GM19328 (cell line): ENCODE data around the gene SLC9A3.

Source experiments
- ATAC-seq: cut with Tn5 transposase; IDR thresholded peaks from one replicate; pipeline ENCODE4 v1.9.1; 2021; ENCODE audit warnings: mild to moderate bottlenecking, moderate library complexity; ENCODE audit not compliant: unreplicated experiment

The SLC9A3 gene

DNA sequence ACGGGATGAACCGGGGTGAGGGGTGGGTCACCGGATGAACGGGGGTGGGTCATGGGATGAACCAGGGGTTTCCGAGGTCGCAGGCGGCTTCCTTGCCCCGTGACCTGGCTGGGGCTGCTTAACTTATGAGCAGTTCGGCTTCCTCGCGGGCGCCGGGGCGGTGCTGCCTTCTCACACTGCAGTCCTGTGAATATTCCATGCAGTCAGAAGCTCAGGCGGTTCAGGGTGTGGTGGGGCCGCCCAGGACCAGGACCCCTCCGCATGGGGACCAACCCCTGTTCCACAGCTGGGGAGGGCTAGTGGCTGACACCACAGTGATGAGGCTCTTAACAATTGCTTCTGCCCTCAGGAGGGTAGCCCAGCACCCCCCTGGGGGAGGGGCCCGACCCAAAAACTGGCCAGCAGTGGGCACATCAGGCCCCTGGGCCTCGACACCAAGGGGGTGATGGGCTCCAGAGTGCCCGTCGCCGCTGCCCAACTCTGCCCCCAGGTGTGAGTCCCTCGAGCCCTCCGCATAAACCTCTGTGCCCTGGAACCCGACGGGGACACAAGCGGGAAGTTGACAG is 30.9 kb upstream of the SLC9A3 start:
- ATAC-seq = no peak

DNA sequence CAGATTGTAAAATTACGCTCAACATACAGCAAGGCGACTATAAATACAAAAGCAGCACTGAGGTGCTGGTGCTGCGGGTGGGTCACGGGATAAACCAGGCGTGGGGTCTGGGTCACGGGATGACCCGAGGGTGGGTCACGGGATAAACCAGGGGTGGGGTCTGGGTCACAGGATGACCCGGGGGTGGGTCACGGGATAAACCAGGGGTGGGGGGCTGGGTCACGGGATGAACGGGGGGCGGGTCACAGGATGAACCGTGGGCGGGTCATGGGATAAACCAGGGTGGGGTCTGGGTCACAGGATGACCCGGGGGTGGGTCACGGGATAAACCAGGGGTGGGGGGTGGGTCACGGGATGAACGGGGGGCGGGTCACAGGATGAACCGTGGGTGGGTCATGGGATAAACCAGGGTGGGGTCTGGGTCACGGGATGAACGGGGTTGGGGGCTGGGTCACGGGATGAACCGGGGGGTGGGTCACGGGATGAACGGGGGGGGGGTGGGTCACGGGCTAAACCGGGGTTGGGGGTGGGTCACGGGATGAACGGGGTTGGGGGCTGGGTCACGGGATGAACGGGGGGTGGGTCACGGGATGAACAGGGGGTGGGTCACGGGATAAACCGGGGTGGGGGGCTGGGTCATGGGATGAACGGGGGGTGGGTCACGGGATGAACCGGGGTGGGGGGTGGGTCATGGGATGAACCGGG is 30.2 kb upstream of the SLC9A3 start:
- ATAC-seq = no peak

GRCh38 chr5:553874-554273 is 29.6 kb upstream of the SLC9A3 start:
- no peak for ATAC-seq

DNA sequence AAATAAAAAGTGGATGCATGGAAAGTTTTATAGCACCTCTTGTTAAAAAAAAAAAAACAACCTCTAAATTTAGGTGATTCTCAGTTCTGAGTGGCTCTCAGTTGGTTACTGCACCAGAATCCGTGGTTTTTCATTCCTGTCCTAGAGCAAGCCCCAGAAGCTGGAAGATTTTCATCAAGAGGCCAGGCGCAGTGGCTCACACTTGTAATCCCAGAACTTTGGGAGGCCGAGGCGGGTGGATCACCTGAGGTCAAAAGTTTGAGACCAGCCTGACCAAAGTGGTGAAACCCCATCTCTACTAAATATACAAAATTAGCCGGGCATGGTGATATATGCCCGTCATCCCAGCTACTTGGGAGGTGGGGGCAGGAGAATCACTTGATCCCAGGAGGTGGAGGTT is 27.2 kb upstream of the SLC9A3 start:
- no peak for ATAC-seq

- ATAC-seq = no peak
Observed at GRCh38 chr5:549229-549628, 25.0 kb upstream of the SLC9A3 start.

DNA sequence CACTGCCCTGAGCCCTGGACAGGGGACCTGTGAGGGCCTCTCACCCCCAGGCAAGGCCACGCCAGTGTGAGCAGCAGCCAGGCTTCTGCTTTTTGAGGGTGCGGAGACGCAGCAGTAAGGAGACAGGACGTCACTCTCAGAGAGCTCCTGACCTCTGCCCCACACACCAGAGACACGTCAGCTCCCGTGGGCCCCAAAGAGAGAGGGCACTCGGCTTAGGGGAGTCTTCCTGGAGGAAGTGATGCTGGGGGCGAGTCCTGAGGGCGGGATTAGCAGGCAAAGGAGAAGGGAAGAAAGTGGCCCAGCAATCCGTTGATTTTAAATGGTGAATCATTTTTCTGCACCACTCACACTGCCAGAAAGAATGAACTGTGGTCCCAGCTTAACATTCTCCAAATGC is 24.0 kb upstream of the SLC9A3 start:
- ATAC-seq = no peak

- ATAC-seq = no peak
Observed at GRCh38 chr5:547086-547924, 23.1 kb upstream of the SLC9A3 start.

- no peak for ATAC-seq
Observed at GRCh38 chr5:546376-546908, 22.2 kb upstream of the SLC9A3 start.

GRCh38 chr5:545641-546375 is 21.6 kb upstream of the SLC9A3 start:
- no peak for ATAC-seq

DNA sequence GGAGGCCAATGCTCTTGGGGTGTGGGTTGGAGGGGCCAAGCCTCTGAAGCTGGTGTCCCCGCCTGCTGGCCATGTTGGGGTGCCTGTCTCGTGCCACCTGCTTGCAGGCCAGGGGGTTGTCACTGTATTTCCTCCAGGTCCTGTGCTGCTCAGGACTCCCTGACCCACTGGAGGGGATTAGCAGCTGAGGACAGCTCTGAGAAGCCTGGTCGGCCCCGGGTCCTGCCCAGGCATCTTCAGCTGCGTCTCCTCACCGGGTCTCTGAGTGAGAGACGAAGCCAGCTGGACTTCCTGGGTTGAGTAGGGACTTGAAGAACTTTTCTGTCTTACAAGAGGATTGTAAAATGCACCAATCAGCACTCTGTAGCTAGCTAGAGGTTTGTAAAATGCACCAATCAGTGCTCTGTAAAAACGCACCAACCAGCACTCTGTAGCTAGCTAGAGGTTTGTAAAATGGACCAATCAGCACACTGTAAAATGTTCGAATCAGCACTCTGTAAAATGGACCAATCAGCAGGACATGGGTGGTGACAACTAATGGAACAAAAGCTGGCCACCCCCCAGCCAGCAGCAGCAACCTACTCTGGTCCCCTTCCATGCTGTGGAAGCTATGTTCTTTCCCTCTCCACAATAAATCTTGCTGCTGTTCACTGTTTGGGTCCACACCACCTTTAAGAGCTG is 20.6 kb upstream of the SLC9A3 start:
- ATAC-seq = no peak

DNA sequence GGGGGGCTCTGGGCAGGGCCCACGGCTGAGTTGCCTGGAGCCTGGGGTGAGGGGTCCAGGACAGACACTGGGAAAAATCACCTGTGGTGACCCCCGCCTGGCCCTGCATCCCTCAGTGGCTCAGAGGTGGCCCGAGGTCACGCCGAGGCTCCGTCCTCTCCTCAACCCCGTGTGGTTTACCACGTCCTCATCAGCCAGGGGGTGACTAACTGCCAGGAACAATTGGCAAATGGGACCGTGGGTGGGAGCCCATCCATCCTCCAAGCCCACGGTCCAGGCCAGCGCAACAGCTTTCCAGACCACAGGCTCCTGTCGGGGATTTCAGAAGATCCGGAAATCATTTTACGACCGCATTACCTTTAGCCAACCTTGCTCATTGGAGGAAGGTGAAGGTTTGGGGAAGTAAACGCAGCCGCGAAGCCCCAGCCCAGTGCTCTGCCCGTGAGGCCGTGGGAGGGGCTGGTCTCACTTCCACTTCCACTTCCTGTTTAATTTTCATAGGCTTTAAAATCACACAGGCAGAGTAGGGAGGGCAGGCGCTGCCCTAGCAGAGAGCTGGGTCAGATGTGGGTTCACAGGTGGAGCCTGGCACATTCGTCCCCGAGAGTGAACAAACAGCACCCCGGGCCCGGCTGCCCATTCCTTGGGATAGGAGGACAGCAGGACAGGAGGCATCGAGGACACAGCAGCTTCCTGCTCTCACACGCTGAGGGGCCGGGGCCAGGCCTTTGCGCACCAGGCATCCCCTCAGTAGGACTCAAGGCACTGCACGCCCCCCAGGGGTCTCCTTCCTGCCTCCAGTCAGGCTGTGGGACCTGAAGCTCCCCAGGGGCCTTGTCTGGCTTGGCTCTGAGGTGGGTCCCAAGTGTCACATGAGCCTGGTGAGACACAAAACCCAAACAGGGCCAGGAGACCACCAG is 19.8 kb upstream of the SLC9A3 start:
- ATAC-seq = peak; percentile 90

DNA sequence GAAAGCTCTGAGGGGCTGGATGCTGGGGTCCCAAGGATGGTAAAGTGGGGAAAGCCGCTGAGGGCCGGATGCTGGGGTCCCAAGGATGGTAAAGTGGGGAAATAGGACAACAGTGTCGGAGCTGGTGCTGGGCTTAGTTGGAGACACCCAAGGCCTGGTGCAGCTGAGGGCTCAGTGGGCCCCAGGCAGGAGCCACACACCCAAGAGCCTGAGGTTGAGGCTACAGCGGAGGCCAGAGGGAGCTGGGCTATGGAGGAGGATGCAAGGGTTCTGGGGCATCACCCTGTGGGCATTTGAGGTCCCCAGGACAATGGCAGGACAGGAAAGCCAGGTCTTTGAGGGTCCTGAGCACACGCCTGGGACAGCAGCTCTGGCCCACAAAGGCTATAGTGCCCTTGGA is 19.1 kb upstream of the SLC9A3 start:
- ATAC-seq = no peak

DNA sequence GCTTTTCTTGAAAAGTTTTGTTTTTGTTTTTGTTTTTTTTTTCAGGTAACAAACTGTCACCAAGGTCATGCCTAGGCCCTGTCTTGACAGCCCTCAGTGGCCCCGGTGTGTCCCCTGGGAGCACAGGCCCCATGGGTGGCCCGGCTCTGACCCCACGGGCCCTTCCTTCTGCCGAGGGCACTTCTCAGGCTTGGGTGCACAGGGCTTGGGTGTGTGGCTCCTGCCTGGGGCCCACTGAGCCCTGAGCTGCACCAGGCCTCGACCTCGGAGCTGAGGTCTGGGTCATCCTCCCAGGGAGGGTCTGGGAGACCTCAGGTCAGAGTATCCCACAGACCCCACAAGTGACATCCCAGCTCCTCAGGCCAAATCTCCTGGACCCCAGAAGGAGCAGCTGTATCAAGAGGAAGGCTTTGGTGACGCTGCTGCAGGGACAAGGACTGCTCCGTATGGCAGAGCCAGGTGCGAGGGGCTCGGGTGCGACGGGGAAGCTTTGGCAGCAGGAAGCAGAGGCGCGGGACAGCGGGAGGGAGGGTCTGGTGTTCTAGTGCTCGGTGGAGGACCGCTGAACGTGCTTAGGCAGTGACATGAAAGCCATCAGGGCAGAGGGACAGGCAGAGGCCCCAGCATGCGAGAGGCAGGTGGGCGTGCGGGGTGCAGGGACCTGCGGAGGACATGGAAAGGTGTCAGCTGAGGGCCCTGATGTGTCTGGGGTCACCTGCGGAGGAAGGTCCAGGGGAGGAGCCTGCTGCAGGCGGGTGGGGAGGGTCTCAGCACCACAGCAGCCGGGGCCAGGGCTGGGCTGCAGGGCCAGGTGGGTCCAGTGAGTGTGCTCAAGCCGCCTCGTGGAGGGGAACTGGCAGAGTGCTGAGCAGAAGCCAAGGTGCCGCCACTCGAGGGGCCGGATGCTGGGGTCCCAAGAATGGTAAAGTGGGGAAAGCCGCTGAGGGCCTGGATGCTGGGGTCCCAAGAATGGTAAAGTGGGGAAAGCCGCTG is 18.4 kb upstream of the SLC9A3 start:
- ATAC-seq = no peak

- ATAC-seq = no peak
Observed at GRCh38 chr5:541539-542318, 17.5 kb upstream of the SLC9A3 start.

- no peak for ATAC-seq
Observed at GRCh38 chr5:540906-541538, 16.8 kb upstream of the SLC9A3 start.

DNA sequence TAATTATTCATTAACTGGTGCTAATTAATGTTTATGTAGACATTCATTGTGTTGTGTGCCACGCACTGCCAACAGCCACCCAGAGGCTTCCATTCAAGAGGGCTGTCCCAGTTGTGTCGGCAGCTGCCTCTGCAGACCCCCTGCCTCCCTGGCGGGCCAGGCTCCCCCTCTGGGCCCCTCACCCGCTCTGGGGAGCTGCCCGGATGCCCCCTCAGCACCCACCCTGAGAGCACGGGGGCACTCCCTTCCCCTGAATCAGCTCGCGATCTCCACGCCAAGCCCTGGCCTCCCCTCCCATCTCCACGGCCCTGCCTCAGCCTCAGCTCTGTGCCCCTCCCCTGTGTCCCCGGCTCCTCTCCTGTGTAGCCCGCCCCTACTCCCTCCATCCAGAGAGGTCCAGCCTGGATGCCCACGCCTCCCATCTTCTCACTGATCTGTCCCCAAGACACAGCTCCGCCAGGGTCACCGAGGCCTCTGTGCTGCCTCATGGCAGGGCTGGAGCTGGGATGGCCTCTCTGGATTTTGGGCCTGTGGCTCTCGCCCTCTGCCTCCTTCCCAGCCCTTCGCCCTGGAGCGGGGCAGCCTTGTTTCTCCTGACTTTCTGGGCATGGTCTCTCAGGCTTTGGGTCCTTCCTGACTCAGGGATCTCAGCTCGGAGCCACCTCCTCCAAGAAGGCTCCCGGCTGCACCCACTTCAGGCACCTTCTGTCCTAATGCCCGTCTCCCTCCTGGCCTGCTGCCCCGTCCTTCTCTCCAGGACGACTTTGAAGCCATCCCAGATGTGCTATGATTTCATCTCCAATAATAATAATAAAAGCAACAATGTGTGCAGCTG is 16.0 kb upstream of the SLC9A3 start:
- ATAC-seq = no peak
